Measurements from ENCODE around the gene ELMOD1.

- TF ChIP-seq POLR2A (IDR thresholded peaks at IDR 0.05; ENCODE audit: low read length) (no peak), GATA1 (IDR thresholded peaks at IDR 0.05; ENCODE audit: low read depth, low read length) (no peak)
Observed at GRCh38 chr11:107708792-107709191, 117.8 kb downstream of the ELMOD1 start.
